ENCODE data around the gene ECHS1. TPM values are rescaled to one million over a fixed set of nuclear protein-coding genes. Genes with fewer than 3 reads are reported as not detected.

ECHS1 gene
- total and polyA plus RNA-seq, 9 of the 15 experiments (the other 6 are each of a cell fraction or from before 2014, with no cell fraction given) = 16.6 to 100 (median 68.1) TPM

DNA sequence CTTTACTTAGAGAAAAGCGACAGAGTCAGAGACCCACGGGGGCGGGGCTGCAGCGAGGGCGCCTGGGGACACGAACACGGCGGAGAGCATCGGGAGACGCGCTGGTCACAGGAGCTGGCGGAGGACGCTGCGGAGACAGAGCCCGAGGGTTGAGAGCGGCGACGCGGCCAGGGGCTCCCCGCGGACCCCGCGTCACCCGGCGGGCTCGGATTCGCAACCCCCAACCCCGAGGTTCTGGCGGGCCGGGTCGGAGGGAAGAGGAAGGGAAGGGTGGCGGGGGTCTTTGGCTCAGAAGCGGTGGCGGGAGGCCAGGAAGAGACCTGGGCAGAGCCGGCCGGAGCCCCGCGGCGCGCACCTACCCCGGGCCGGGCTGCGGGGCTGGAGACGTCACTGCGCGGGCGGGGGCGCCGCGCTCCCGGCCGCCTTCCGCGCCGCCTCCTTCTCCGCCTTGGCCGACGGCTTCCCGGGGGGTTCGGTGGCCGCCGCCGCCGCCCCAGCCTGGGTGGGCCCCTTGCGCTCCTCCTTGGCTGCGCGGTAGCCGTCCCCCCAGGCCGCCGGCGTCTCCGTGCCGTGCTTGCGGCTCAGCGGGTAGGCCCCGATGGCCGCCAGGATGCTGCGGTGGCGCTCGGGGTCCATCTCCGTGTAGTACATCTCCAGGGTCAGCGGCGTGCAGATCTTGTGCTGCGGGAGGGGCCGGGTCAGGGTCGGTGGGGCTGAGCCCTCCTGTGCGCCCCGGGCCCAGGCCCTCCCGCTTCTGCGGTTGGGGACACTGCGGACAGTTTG, 47.5 kb downstream of the ECHS1 start:
- intact Hi-C loops (cut with micrococcal nuclease) = loop anchor here (5.0 to 10.0 kb wide), 3 partner anchors 69 to 159 kb away; partner anchors contain the start of gene MTG1
- ChIA-PET CTCF (ENCODE audit: low intra/inter-chr PET ratio) (no interaction called here), POLR2A (no interaction called here)
- DNase-seq (ENCODE audit: extremely low read depth in 1 of 4, low spot score in 3 of 4) = peak in 1 of 4 experiments; percentile 17
- H3K9ac ChIP-seq (ENCODE audit: insufficient read depth in 1 of 2, low read depth in 2 of 2, low read length in 2 of 2) = peak overlapping the region in 1 of 2 experiments; percentile 13; a peak in 1 of 4 replicates
- no peaks in the 10 kb centered on the region; a peak in 1 of 5 replicates for H3K27me3 ChIP-seq (ENCODE audit: control insufficient read depth in 2 of 2, insufficient read depth in 2 of 2, low read length in 2 of 2)
- BruUV-seq (replicated peaks) = no TSS peak
- in situ Hi-C loops (cut with MboI) = no loop called here
- no peak for FAIRE-seq
- TF ChIP-seq, protein P1, sequence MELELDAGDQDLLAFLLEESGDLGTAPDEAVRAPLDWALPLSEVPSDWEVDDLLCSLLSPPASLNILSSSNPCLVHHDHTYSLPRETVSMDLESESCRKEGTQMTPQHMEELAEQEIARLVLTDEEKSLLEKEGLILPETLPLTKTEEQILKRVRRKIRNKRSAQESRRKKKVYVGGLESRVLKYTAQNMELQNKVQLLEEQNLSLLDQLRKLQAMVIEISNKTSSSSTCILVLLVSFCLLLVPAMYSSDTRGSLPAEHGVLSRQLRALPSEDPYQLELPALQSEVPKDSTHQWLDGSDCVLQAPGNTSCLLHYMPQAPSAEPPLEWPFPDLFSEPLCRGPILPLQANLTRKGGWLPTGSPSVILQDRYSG (tag; conservative IDR thresholded peaks at IDR 0.05; ENCODE audit: low read depth) = no peak
- TF ChIP-seq SMARCE1 (IDR thresholded peaks at IDR 0.05) (no peak), MTA3 (IDR thresholded peaks at IDR 0.05; ENCODE audit: borderline replicate concordance) (no peak), ZNF143 (CRISPR knock-in tag; IDR thresholded peaks at IDR 0.05) (no peak), NUFIP1 (IDR thresholded peaks at IDR 0.05; ENCODE audit: partially characterized antibody) (no peak), SRSF7 (optimal IDR thresholded peaks at IDR 0.05; ENCODE audit: low read depth, low read length) (no peak), DNMT1 (IDR thresholded peaks at IDR 0.05) (no peak), XRCC5 (IDR thresholded peaks at IDR 0.05; ENCODE audit: low read depth, low read length) (no peak)
- TF ChIP-seq, protein P2, sequence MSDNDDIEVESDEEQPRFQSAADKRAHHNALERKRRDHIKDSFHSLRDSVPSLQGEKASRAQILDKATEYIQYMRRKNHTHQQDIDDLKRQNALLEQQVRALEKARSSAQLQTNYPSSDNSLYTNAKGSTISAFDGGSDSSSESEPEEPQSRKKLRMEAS (CRISPR knock-in tag; IDR thresholded peaks at IDR 0.05) = no peak
- TF ChIP-seq, protein P3, sequence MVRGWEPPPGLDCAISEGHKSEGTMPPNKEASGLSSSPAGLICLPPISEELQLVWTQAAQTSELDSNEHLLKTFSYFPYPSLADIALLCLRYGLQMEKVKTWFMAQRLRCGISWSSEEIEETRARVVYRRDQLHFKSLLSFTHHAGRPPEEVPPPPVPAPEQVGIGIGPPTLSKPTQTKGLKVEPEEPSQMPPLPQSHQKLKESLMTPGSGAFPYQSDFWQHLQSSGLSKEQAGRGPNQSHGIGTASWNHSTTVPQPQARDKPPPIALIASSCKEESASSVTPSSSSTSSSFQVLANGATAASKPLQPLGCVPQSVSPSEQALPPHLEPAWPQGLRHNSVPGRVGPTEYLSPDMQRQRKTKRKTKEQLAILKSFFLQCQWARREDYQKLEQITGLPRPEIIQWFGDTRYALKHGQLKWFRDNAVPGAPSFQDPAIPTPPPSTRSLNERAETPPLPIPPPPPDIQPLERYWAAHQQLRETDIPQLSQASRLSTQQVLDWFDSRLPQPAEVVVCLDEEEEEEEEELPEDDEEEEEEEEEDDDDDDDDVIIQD (CRISPR knock-in tag; IDR thresholded peaks at IDR 0.05) = no peak
- H2AFZ ChIP-seq (ENCODE audit: low read depth, low read length) = no peak overlapping the region
- no peak overlapping the region for H3K4me2 ChIP-seq (ENCODE audit: insufficient read depth, low read length)
- H3K79me2 ChIP-seq (ENCODE audit: control insufficient read depth, insufficient read depth, low read length) = no peaks in the 10 kb centered on the region
- H3K9me3 ChIP-seq (replicated peaks; ENCODE audit: control insufficient read depth, insufficient read depth, low read depth, low read length) = no peaks in the 10 kb centered on the region
- no peak overlapping the region for H3K27ac ChIP-seq (ENCODE audit: extremely low read depth, low read depth, low read length)
- no peaks in the 10 kb centered on the region for H3K9me1 ChIP-seq (ENCODE audit: control insufficient read depth, insufficient read depth, low read length)
- H3K36me3 ChIP-seq (ENCODE audit: control insufficient read depth, insufficient read depth, low read length) = no peaks in the 10 kb centered on the region
- H4K20me1 ChIP-seq (replicated peaks; ENCODE audit: control insufficient read depth, insufficient read depth, low read length) = no peaks in the 10 kb centered on the region
- H3K4me1 ChIP-seq (replicated peaks in 1 of 2; ENCODE audit: control insufficient read depth in 2 of 2, insufficient read depth in 2 of 2, low read length in 2 of 2) = peaks cover 0 to 50% of the 10 kb centered on the region in 2 experiments; a peak in 3 of 5 replicates
- WGBS (ENCODE audit: insufficient coverage, low coverage, missing lambda C conversion rate) = 21% methylated on average over 24 of the region's 91 CpGs
- H3K4me3 ChIP-seq = no peak overlapping the region
- no peak for ATAC-seq
